Mesendoderm (in vitro differentiated cells): ENCODE results near the gene ZNHIT1.

Experiments used
- DNase-seq: peaks from one replicate; pipeline ENCODE4 v3.0.0; 2013
- H2AK5ac ChIP-seq: 2 replicates; pipeline ENCODE4 v1.6.1; 2013; ENCODE audit warnings: low read length, inconsistent platforms
- H2BK120ac ChIP-seq: 2 replicates; pipeline ENCODE4 v1.6.1; 2013; ENCODE audit warnings: low read depth, mild to moderate bottlenecking, low read length, moderate library complexity, mixed read lengths
- H2BK15ac ChIP-seq: replicated peaks from 2 replicates; pipeline ENCODE4 v1.6.1; 2013; ENCODE audit warnings: low read depth, mild to moderate bottlenecking, moderate library complexity
- H2BK5ac ChIP-seq: 2 replicates; pipeline ENCODE4 v1.6.1; 2013; ENCODE audit warnings: low read length, inconsistent platforms
- H3K18ac ChIP-seq: 2 replicates; pipeline ENCODE4 v1.6.1; 2013; ENCODE audit warnings: mild to moderate bottlenecking, low read length, mixed read lengths
- H3K23ac ChIP-seq: one replicate; pipeline ENCODE4 v1.6.1; 2013; ENCODE audit warnings: low read length
- H3K27ac ChIP-seq: 2 replicates; pipeline ENCODE4 v1.5.1; 2013; ENCODE audit warnings: low read depth, mild to moderate bottlenecking, inconsistent platforms, low read length, moderate library complexity
- H3K27me3 ChIP-seq: 2 replicates; pipeline ENCODE4 v1.6.1; 2013; ENCODE audit warnings: low read length, control low read depth, mild to moderate bottlenecking, inconsistent platforms; ENCODE audit not compliant: insufficient read depth, poor library complexity
- H3K36me3 ChIP-seq: 2 replicates; pipeline ENCODE4 v1.6.1; 2013; ENCODE audit warnings: low read length, inconsistent platforms; ENCODE audit not compliant: control insufficient read depth, insufficient read depth
- H3K4ac ChIP-seq: one replicate; pipeline ENCODE4 v1.6.1; 2013; ENCODE audit warnings: low read depth, mild to moderate bottlenecking, low read length, moderate library complexity
- H3K4me1 ChIP-seq: 2 replicates; pipeline ENCODE4 v1.6.1; 2013; ENCODE audit warnings: low read depth, low read length, inconsistent platforms; ENCODE audit not compliant: control insufficient read depth
- H3K4me2 ChIP-seq: 2 replicates; pipeline ENCODE4 v1.6.1; 2013; ENCODE audit warnings: low read length
- H3K4me3 ChIP-seq: 2 replicates; pipeline ENCODE4 v1.5.1; 2013; ENCODE audit warnings: mild to moderate bottlenecking, low read length
- H3K56ac ChIP-seq: one replicate; pipeline ENCODE4 v1.6.1; 2013; ENCODE audit warnings: low read length
- H3K79me1 ChIP-seq: 2 replicates; pipeline ENCODE4 v1.6.1; 2013; ENCODE audit warnings: low read length, inconsistent platforms
- H3K79me2 ChIP-seq: 2 replicates; pipeline ENCODE4 v1.6.1; 2013; ENCODE audit warnings: mild to moderate bottlenecking, low read length; ENCODE audit not compliant: control insufficient read depth, insufficient read depth
- H3K9ac ChIP-seq: 2 replicates; pipeline ENCODE4 v1.6.1; 2013; ENCODE audit warnings: low read length, inconsistent platforms
- H4K5ac ChIP-seq: one replicate; pipeline ENCODE4 v1.6.1; 2013; ENCODE audit warnings: low read length
- H4K8ac ChIP-seq: one replicate; pipeline ENCODE4 v1.6.1; 2013; ENCODE audit warnings: low read depth, mild to moderate bottlenecking, control low read depth, low read length, moderate library complexity
- WGBS: extraction: QIAGEN DNeasy Blood & Tissue Kit; methylation state at CpG from one replicate; pipeline ENCODE4 v1.1.7; 2013; ENCODE audit warnings: low lambda C conversion rate, missing lambda C conversion rate; ENCODE audit not compliant: insufficient coverage; ENCODE audit errors: extremely low coverage; 5-methylcytosine and 5-hydroxymethylcytosine counted together

The ZNHIT1 gene

DNA sequence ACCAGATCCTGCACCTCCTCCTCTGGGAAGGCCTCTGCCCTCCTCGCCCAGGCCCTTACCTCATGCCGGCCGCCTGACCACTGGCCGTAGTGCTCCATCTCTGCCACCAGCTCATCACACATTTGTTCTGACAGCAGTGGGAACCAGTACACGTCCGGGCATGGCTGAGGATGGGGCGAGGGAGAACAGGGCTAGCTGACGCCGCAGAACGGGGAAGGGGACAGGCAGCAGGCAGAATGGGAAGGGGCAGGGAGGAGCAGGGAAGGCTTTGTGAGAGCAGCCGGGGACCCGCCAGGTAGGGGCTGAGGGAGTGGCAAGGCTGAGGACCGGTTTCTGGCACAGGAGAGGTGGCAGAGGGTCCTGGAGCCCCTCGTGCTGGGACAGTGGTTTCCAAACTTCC, 9.2 kb upstream of the ZNHIT1 start:
- no peak overlapping the region for H2BK15ac ChIP-seq
- no peak overlapping the region for H3K4ac ChIP-seq
- H3K27me3 ChIP-seq, result no peaks in the 10 kb centered on the region
- DNase-seq, result no peak
- no peak overlapping the region for H3K27ac ChIP-seq
- no peak overlapping the region for H2BK120ac ChIP-seq
- no peak overlapping the region for H3K4me3 ChIP-seq
- no peaks in the 10 kb centered on the region for H3K4me1 ChIP-seq
- no peaks in the 10 kb centered on the region for H3K79me2 ChIP-seq
- H3K23ac ChIP-seq, result no peak overlapping the region
- H4K5ac ChIP-seq, result no peak overlapping the region
- H4K8ac ChIP-seq, result no peak overlapping the region
- H2AK5ac ChIP-seq, result no peak overlapping the region
- H3K4me2 ChIP-seq, result no peak overlapping the region
- no peak overlapping the region for H3K9ac ChIP-seq
- no peak overlapping the region for H3K56ac ChIP-seq
- no peak overlapping the region for H3K18ac ChIP-seq
- no peak overlapping the region for H2BK5ac ChIP-seq
- no CpG with 5 or more reads among the region's 14 CpGs for WGBS
- H3K79me1 ChIP-seq, result no peaks in the 10 kb centered on the region
- H3K36me3 ChIP-seq, result peaks cover 1% of the 10 kb centered on the region

- Histone ChIP-seq H2AK5ac (no peak overlapping the region), H3K36me3 (peaks cover 1% of the 10 kb centered on the region), H2BK5ac (no peak overlapping the region), H3K4ac (no peak overlapping the region), H2BK120ac (no peak overlapping the region), H3K9ac (no peak overlapping the region), H3K27ac (no peak overlapping the region), H4K8ac (no peak overlapping the region), H3K56ac (no peak overlapping the region), H3K79me2 (no peaks in the 10 kb centered on the region), H2BK15ac (no peak overlapping the region), H4K5ac (no peak overlapping the region), H3K4me2 (no peak overlapping the region), H3K18ac (no peak overlapping the region), H3K4me3 (no peak overlapping the region), H3K23ac (no peak overlapping the region), H3K4me1 (no peaks in the 10 kb centered on the region), H3K79me1 (no peaks in the 10 kb centered on the region), H3K27me3 (no peaks in the 10 kb centered on the region)
- DNase-seq, result no peak
- WGBS, result no CpG with 5 or more reads among the region's 19 CpGs
Observed at GRCh38 chr7:101210143-101210542, 7.8 kb upstream of the ZNHIT1 start.

GRCh38 chr7:101211501-101211900, 6.5 kb upstream of the ZNHIT1 start:
- Histone ChIP-seq H3K79me2 (no peaks in the 10 kb centered on the region), H3K18ac (no peak overlapping the region), H3K4me2 (no peak overlapping the region), H4K8ac (no peak overlapping the region), H3K9ac (no peak overlapping the region), H4K5ac (no peak overlapping the region), H3K27ac (no peak overlapping the region), H3K27me3 (no peaks in the 10 kb centered on the region), H3K36me3 (peaks cover 1% of the 10 kb centered on the region), H2BK5ac (no peak overlapping the region), H3K4me1 (no peaks in the 10 kb centered on the region), H2BK15ac (no peak overlapping the region), H3K79me1 (peaks cover 2% of the 10 kb centered on the region), H2AK5ac (no peak overlapping the region), H3K4ac (no peak overlapping the region), H3K4me3 (no peak overlapping the region), H2BK120ac (no peak overlapping the region), H3K56ac (no peak overlapping the region), H3K23ac (no peak overlapping the region)
- DNase-seq, result no peak
- no CpG with 5 or more reads among the region's 24 CpGs for WGBS

GRCh38 chr7:101212014-101212413, 6.0 kb upstream of the ZNHIT1 start:
- peaks cover 1% of the 10 kb centered on the region for H3K36me3 ChIP-seq
- no CpG with 5 or more reads among the region's 8 CpGs for WGBS

DNA sequence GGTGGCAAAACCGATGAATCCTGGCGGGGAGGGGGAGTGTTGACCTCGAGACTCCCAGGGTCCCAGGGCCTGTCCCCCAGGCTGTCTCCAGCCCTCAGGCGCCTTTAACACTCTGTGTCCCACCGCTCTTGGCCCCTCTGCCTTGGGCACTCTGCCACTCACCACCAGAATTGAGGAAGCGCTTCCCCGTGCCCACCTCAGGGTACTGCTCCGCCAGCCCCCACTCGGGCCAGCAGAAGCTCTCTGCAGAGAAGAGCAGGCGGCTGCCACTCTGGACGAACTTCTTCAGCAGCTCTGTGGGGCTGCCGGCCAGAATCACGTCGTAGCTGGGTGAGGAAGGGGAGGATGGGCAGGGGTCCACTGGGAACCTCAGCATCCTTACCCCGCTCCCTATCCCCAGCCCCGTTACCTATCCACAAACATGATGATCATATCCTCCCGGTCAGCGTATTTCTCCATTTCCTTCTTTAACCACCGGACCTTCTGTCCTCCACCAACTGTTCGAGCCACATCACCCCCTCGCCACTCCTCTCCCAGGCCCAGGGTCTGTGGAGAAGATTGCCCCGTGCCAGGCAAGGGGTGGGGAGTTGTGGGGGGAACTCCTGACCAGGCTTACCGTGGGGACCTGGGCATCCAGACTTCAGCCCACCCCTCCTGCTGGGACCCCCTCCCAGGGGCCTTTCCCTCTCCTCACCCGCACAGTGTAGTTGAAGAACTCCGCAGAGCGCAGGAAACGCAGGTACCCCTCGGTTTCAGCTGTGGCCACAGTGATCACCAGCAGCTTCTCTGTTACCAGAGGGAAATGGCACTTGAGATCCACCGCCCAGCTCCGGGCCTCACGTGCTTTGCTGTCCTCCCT, 1.7 kb upstream of the ZNHIT1 start:
- Histone ChIP-seq H3K4me2 (peak overlapping the region; percentile 35), H2BK5ac (no peak overlapping the region), H3K4me1 (no peaks in the 10 kb centered on the region), H2BK120ac (no peak overlapping the region), H3K18ac (no peak overlapping the region), H2BK15ac (no peak overlapping the region), H2AK5ac (no peak overlapping the region), H3K23ac (no peak overlapping the region), H4K5ac (no peak overlapping the region), H3K79me2 (peaks cover 5% of the 10 kb centered on the region), H3K27ac (no peak overlapping the region), H4K8ac (no peak overlapping the region), H3K9ac (peak overlapping the region; percentile 73), H3K56ac (peak overlapping the region; percentile 92), H3K79me1 (peaks cover 12% of the 10 kb centered on the region), H3K36me3 (no peaks in the 10 kb centered on the region), H3K4ac (no peak overlapping the region), H3K27me3 (no peaks in the 10 kb centered on the region), H3K4me3 (peak overlapping the region; percentile 51)
- WGBS, result no CpG with 5 or more reads among the region's 31 CpGs
- DNase-seq, result no peak

More at GRCh38 chr7:101212014-101212413, 6.0 kb upstream of the ZNHIT1 start:
- no peak overlapping the region for H2BK5ac ChIP-seq
- H3K27ac ChIP-seq, result no peak overlapping the region
- no peak overlapping the region for H3K4ac ChIP-seq
- H3K23ac ChIP-seq, result no peak overlapping the region
- H2AK5ac ChIP-seq, result no peak overlapping the region
- no peak overlapping the region for H3K18ac ChIP-seq
- H3K9ac ChIP-seq, result no peak overlapping the region
- no peaks in the 10 kb centered on the region for H3K4me1 ChIP-seq
- H4K5ac ChIP-seq, result no peak overlapping the region
- no peak overlapping the region for H2BK15ac ChIP-seq
- no peak overlapping the region for H3K4me3 ChIP-seq
- H2BK120ac ChIP-seq, result no peak overlapping the region
- H4K8ac ChIP-seq, result no peak overlapping the region
- H3K27me3 ChIP-seq, result no peaks in the 10 kb centered on the region
- peaks cover 2% of the 10 kb centered on the region for H3K79me1 ChIP-seq
- no peak for DNase-seq
- no peaks in the 10 kb centered on the region for H3K79me2 ChIP-seq
- no peak overlapping the region for H3K4me2 ChIP-seq
- no peak overlapping the region for H3K56ac ChIP-seq
